Fibroblast of skin of left biceps (primary cell): Measurements from ENCODE around the gene CMIP.
A peak's percentile ranks its signal among the peaks of the same experiment; 100 is the strongest.

Source experiments
- DNase-seq, 2 experiments: peaks; one replicate each; pipeline ENCODE4 v3.0.0-alpha.2; 2013; ENCODE audit warnings: low read depth in 2 of 2

Gene CMIP

DNA sequence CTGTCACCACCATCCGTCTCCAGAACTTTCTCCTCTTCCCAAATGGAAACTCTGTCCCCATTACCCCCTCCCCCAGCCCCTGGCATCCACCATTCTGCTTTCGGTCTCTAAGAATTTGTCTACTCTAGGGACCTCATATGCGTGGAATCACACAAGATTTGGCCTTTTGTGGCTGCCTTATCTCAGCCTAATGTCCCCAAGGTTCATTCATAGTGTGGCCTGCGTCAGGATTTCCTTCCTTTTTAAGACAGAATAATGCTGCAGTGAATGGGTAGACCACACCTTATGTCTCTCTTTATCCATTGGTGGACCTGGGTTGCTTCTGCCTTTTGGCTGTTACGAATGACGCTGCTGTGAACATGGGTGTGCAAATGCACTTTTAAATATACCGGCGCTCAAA, 194.7 kb downstream of the CMIP start:
- DNase-seq = no peak

DNA sequence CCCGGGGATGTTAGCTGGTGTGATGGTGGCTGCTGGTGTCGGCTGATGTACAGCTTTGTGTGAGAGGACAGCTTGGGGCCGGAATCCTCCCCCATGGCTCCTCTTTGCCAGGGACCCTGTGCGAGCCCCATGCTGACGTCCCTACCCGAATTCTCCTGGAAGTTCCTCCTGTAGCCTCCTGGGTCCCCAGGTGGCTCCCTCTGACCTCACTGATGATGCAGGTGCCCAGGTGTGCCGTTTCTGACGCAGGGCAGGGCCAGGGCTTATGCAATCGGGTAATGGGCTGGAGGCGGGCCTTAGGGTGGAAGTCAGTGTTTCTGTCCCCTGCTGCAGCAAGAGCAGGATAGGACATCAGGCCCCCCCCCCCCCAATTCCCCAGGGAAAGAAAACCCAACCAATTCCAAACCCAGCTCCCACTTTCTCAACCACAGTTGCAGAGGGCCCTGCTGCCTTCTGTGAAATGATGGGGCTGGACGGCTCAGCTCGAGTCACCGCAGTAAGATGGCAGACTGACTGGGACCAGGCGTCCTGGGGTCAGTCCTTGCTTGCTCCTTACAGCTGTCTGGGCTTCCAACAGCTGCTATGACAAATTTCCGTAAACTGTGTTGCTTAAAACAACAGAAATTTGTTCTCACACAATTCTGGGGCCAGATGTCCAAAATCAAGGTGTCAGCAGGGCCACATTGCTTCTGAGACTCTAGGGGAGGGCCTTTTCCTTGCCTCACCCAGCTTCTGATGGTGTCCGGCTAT, 195.5 kb downstream of the CMIP start:
- DNase-seq = no peak

DNA sequence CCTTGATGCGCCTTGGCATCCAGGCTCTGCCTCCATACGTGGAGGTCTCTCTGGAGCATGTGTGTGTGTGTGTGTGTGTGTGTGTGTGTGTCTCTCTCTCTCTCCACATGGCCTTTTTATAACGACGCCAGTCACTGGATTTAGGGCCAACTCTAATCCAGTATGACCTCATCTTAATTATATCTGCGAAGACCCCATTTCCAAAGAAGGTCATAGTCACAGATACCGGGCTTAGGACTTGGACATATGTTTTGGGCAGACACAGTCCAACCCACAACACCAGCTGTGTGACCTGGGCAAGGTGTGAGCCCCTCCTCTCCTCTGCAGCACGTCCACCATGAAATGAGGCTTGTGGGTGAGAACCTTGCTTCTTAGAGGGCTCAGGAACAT, 196.1 kb downstream of the CMIP start:
- no peak for DNase-seq

DNA sequence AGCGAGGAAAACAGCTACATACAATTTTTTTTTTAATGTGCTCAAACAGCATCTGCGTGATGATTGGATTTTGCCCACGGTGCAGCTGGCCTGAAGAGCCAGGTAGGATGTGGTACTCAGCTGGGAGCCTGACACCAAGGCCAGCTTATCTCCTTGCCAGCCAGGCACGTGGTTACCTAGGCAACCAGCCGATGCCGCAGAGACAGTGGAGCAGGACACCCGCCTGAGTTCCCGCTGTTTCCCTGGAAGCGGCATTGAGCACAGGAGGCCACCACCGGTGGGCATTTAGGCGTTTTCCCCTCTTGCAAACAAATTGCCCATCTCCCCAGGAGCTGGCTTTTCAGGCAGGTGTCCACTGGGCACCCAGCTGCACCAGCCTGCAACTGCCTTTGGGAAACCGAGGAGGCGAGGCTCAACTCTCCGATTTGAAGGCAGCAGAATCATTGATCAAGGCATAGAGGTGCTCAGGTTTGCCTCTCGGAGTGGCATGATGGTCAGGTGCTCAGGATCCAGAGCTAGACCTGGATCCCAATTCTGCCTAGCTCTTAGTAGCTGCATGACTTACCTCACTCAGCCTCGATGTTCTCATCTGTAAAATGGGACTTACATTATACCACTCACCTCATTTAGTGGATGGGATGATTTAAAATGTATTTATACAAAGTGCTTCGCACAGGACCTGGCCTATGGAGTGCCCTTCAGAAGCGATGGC, 196.9 kb downstream of the CMIP start:
- no peak for DNase-seq

DNA sequence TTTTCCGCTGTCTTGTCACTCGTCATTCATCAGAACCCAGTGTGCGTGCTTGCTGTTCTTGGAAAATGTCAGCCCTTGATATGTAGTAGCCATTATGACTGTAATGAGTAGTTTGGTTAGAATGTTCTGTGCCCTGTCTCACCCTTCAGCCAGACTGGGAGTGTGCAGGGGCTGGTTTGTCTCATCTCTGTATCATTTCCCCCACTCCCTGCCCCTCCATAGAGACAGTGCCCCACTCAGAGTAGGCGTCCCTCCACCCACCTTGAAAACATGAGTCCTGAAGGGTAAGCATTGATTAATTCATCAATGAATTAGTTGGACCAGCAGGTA, 197.5 kb downstream of the CMIP start:
- DNase-seq = no peak

DNA sequence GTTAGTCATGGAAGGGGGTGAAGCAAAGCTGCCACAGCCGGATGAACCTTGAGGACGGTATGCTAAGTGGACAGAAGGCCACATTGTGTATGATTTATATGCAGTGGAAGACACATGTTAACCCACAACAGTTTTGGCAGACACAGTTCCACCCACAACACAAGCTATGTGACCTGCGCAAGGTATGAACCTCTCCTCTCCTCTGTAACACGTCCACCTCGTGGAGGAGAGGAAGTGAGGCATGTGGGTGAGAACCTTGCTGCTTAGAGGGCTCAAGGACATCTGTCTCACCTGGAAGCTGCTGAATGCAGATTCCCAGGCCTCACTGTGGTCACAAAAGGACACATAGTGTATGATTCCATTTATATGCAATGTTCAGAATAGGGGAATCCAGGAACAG, 198.3 kb downstream of the CMIP start:
- DNase-seq = no peak

DNA sequence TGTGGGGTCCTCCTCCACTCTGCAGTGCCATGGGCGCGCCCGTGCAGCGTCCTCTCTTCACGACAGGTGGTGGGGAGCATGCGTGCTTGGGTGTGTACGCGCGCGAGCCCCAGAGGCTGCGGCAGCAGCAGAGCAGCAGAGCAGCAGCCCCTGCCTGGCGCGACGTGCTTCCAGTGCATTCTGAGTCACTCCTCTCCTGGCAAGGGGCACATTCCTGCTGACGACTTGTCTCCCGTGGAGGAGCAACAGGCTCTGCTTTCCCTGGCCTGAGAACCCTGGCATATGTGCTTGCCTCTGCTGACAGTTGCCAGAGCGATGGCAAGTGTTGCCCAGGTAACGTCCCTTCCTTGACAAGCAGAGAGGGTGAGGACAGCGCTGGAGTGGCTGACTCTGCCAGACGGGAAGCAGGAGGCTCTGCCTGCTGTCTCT, 200.7 kb downstream of the CMIP start:
- peak in 1 of 2 experiments; percentile 13 for DNase-seq

DNA sequence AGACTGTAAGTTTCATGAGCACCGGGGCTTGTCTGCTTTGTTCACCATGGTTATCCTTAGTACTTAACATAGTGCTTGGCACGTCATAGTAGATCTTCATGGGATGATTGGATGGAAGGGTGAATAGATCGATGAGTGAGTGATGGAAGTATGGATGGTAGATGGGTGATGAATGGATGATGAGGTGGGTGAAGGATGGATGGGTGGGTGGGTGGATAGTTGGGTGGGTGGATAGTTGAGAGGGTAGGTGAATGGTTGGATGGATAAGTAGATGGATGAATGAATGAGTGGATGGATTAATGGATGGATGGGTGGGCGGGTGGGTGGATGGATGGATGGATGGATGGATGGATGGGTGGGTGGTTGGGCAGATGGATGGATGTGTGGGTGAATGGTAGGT, 201.3 kb downstream of the CMIP start:
- DNase-seq = no peak

DNA sequence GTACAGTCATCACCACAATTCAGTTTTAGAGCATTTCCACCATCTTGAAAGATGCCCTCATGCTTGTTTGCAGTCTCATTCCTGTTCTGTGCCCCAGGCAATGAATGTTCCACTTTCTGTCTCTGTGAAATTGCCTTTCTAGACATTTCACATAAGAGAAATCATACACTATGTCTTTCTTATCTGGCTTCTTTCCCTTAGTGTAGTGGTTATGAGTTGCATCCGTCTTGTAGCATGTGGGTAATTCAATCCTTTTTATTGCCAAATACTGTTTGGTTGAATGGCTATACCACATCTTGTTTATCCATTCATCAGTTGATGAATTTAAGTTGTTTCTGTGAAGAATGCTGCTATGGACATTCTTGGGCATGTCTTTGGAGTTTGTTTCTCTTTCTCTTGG, 202.0 kb downstream of the CMIP start:
- no peak for DNase-seq

DNA sequence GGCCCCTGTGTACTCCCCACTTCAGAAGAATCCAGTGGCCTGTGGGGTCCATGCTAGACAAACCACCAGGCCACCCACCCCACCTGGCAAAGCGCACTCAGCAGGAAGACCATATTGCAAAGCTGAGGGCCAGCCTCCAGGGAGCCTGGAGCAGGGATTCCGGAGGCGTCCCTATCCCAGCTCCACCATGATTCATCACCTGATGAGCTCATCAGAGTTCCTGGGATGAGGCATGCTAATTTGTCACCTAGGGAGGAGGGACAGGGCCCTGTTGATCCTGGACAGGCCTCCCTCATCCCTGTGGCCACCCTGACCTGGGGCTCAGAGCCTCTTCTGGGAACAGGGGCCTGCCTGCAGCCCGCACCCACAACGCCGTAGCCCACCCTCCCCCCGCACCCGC, 202.9 kb downstream of the CMIP start:
- peak in 1 of 2 experiments; percentile 25 for DNase-seq

DNA sequence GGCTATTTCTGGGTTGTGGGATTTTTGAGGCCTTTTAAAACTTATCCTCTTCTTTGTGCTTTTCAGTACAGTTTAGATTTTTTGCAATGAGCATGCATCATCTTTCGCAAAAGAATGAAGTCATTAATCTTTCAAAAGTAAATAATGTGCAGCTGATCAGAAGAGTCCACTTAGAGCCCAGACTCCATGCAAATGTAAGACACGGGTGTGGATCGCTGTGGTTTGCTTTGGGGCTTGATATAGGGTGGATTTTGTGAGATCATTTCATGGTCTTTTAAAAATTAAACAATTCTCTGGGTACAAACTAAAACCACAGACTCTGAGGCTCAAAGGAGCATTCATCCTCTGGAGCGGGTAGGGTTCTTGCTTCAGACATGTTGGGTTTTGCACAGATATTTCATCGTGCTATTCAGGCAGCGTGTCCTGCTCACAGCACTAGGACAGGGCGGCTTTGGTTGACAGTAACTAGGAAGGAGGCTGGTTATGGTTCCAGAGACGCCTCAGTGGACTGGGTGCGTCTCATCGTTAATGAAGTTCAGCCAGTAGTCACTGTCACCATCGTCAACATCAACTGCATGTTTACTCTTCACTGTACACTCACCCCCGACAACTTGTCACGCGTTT, 205.1 kb downstream of the CMIP start:
- DNase-seq = peak in 1 of 2 experiments; percentile 7

DNA sequence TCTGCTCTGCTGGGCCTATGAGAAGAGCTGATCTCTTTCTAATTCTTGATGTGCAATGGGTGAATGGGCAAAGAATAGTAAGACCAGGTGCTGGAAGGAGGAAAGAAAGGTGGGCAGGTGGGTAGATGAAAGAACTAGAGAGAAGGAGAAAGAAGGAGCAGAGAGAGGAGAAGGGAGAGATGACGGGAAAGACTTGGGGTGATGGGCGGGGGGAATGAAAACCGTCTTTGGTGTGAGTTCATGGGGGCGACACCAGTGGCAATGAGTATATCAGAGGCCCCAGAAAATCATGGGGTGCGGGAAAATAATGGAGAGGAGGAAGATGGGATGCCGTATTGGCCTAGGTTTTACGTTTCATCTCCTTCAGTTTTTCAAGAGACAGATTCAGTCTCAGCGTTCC, 205.7 kb downstream of the CMIP start:
- DNase-seq = no peak

DNA sequence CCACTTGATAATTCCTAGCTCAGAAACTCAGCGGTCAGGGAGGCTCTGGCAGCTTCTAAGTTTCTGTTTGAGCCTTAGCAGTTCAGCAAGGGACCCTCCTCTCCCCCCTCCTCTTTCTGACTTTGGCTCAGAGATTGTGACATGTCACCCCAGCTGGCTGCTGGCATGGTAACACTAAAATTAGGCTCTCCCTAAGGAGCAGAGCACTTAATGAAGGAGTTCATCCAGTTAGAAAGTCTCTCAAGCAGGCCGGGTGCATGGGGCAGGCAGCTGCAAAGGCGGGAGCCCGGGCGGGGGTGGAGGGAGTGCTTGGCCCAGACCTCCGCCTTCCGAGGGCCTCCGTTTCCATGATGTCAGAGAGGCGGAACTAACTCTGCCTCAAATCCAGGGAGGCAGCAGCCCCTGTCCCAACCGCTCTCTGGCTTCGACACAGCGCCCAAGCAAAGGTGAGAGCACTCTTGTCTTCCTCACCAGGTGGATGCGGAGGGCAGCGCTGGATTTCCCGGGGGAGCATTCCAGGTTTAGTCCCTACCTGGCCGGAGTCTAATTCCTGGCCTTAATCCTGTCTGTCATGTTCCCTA, 206.5 kb downstream of the CMIP start:
- DNase-seq = no peak

DNA sequence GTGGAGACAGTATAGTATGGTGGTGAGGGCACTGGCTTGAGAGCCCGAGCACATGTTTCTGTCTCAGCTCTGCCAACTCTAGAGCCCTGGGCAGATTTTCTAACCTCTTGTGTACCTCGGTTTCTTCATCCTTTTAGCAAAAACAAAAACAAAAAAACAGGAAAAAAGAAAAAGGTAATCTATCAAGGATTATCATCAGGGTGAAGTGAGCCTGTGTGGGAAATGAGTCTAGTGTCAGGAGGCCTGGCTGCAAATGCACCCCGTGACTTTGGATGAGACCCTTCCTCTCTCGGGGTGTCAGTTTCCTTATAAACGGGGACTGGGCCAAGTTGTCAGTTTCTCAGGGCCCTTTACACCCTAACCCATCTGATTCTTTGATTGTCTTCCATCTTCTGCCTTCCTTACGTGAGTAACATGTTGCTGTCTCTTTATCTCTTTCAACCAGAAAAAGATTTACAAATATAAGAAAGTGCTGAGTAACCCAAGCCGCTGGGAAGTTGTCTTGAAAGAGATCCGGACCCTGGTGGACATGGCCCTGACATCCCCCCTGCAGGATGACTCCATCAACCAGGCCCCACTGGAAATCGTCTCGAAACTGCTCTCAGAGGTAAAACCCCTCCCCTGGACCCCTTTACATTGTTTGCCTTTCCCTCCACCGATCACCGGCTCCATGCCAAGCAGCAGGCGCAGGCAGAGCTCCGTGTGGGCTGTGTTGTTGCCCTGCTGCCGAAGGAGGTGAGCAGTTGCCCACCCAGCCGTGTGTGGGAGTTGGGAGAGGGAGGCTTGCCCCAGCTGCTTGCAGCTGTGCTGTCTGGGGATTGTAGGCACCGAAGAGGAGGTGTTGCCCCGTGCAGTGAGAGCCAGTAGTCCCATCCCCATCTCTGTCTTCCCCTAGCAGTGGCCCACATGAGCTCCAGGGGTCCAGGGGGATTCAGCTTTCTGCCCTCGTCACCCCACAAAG, 207.4 kb downstream of the CMIP start:
- no peak for DNase-seq

DNA sequence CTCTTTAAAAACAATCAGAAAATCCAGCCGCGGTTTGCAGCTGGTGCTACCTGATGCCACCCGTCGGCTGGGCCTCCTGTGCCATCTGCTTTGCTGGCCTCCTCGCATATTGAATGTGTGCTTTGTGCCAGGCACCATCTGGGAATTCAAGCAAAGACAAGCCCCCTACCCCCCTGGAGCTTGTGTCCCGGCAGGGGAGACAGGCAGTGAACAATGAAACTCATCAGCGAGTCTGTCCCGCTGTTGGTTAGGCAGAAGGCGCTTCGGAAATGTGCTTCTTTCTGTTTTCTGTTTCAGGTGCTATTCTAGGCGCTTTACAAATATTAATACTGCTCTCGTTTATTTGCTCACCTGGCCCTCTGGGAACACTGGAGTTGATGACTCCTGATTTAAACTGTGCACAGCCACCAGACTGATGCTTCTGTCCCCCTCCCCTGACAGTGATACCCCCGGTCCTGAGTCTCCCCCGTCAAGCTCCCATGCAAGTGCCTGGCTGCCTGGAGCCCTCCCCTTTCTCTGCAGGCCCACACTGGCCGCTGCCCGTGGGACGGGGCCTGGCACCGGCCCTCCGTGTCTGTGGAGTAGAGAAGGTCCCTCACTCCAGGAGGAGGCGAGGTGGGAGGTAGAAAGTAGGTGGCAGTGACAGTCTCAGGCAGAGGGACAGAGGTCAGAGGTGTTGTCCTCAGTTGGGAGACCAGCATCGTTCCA, 208.3 kb downstream of the CMIP start:
- DNase-seq = no peak

DNA sequence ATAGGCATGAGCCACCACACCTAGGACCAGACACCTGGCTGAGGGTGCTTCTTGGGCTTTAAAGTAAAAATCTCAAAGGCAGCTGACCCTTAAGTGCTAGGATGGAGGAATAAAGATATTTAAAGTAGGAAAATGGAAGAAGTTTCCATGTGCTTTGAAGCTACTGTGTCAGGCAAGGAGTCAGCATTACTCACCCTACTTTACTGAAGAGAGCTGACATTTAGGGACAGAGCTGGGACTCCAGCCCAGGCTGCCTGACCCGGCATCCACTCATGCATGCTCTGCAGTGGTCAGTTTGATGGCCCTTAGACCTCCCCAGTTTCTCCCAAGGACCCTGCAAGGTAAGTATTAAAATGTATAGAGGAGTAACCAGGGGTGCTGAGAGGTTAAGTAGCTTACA, 209.7 kb downstream of the CMIP start:
- no peak for DNase-seq

DNA sequence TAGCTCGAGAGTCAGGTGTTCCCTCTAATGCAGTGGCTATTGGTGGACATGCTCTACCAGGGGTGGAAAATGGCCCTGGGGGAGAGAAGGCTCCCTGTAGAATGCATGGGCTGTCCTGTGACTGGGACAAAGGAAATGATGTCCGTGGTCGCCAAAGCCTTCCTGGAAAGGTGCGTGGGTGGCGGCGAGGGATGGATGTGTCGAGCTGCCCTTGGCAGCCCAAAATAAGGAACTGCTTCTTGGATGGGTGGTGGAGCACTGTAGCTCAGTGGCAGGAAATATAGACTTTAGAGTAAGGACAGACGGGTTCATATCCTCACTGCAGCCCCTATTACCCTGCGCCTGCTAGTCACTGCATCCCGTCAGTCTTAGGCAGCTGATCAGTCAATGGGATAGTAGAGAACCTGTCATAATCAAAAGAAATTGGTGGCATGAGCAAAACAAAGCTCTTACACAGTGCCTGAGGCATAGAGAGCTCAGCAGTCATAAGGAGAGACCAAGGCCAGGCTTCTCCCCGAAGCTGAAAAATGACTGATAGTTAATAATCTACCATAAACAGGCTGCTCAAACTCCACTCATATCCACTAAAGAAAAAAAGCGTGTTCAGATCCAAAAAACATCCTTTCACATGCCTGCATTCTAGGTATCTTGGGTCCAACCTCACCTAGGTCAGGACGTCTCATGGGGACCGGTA, 211.0 kb downstream of the CMIP start:
- DNase-seq = no peak

DNA sequence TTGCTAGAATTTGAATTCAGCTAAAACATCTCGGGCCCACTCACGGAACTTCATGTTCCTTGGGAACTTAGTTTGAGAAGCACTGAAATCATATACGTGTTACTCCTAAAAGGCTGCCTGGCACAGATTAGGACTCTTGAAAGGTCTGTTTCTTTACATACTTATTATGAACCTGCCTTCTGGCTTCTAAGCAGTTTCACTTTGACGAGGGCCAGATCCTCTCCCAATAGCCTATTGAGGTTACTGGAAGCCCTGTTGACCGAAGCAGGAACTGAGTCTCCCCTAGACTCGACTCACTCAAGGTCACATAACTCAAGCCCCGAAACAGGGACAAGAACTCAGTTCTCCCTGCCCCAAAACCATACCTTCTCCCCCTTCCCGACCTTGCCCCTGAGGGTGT, 212.6 kb downstream of the CMIP start:
- no peak for DNase-seq

DNA sequence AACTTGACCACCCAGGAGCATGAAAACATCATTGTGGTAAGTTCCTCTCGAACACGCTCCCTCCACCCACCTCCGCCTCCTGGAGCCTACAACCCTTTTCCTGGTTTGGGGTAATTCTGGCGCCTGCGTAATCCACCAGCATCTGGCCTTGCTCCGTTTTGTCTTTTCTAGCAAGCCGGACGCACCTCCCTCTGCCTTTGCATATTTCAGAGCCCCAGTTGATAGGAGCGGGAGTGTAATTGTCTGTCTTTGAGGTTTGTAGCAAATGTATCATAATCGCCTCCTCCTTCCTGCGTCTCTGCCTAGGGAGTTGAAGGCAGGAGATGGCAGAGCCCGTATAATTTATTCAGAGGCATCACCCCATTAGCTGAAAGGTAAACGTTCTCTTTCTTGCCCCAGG, 213.2 kb downstream of the CMIP start:
- DNase-seq = no peak

DNA sequence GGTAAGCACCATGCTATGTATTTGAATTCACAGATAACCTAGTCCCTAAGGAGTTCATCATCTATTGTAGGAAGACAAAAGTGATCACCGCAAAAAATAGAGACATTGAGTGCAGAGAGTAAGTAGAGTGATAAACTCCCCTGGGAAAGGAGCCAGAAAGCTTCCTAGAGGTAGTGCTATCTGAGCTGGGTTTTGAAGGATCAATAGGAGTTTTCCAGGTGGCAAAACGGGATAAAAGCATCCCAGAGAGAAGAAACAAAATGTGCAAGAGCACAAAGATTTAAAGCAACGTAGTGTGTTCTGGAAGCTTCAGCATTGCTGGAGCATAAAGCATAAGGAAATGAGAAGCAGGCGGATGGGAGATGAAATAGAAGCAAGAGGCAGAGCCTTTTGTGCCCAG, 213.8 kb downstream of the CMIP start:
- no peak for DNase-seq
